ENCODE results near the gene FBXO11.

The FBXO11 gene

GRCh38 chr2:47849368-47849767 lies 56.9 kb downstream of the FBXO11 start:
- no peak for DNase-seq

DNA sequence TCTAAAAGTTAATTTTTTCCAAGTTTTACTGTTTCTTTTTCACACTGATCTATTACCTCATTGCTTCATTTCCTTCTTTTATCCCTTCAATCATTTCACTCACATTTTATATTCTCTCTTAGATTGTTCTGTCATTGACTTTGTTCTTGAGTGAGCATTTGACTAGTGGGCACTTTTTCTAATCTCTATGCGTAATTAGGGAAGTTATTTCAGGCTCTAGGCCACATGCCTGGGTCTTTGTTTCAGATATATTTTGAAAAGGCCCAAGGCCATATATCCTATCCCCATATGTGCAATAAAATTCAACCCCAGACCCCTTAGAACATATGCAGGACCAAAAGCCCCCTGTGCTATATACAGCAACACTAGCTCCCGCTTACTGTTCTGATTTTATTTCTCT lies 62.1 kb downstream of the FBXO11 start:
- DNase-seq, result no peak

DNA sequence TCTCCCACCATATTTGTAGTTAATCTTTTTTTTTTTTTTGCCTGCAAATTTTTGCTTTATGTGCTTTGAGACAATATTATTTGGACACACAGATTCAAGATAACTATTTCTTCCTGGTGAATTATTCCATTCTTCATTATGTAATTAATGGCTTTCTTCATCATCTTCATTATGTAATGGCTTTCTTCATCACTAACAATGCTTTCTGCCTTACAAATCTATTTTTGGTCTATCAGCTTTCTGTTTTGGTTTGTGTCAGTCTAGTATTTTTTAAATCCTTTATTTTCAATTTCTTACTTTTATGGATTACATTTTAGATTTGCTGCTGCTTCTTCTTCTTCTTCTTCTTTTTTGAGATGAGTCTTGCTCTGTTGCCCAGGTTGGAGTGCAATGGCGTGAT lies 62.9 kb downstream of the FBXO11 start:
- DNase-seq, result no peak

- DNase-seq, result no peak
These were observed 63.5 kb downstream of the FBXO11 start for GRCh38 chr2:47842846-47843245.

DNA sequence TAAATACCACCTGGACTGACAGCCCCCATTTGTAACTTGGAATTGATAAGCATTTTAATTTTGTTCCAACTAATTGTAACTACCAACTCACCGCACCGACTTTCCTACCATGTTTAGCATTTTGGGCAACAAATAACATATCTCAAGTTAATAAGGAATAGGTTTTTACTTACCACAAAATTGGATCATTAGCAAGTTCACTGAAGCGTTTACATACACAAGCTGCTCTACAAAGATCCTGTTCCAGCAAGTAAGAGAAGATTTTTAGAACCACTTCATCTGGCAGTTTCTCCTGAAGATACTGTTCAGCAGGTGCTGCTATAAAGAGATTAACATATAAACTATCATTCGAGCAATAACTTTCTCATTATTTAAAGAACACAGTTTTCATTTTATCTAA lies 67.6 kb downstream of the FBXO11 start:
- no peak for DNase-seq

DNA sequence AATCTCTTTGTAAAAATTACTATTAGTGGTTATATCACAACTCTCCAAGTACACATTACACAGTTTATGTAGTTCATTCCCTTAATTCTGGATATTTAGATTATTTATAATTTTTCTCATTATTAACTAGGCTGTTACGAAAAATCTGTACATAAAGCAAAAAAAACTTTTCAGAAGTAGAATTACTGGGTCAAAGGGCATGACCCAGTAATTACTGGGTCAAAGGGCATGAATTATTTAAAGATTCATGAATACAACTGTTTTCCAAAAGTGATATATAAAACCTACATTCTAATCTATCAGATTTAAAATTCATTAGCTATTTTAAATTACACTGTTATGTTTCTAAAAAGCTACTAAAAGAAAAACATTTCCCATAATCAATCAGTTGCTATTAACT lies 68.0 kb downstream of the FBXO11 start:
- DNase-seq, result no peak

GRCh38 chr2:47833516-47833968 lies 72.8 kb downstream of the FBXO11 start:
- no peak for DNase-seq

DNA sequence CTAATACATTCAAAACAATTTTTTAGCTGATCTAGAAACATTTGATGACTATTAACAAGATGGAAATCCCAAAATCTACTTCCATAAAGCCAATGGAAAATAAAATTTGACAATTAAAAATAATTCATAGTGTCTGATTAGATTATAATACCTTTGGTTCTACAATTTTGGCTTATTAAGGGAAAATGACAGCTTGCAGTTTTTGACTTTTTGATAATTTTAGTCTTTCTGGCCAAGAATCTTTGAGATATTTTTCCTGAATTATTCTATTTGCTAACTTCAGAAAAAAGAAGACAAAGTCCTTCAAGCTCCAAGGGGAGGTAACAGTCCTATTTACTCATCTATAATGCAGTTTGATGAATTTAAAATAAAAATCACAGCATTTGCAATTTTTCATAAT lies 83.8 kb downstream of the FBXO11 start:
- DNase-seq, result no peak

GRCh38 chr2:47819834-47820233 lies 86.5 kb downstream of the FBXO11 start:
- DNase-seq, result no peak

DNA sequence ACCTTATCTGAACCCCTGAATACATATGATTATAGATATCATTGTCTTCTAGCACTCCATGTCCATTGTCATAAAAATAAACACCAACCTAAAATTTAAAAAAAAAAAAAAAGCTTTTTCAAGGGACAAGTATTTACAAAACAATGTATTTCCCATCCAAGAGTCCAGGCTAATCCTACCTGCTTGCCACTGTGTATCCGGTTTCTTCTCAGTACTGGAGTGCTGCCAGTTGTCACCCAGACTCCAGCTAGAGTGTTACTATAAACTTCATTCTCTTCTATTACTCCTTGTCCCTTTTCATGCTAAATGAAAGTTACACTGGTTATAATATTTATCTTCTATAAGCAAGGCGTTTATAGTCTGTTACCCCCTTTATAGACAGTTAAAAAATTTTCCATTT lies 87.5 kb downstream of the FBXO11 start:
- no peak for DNase-seq

DNA sequence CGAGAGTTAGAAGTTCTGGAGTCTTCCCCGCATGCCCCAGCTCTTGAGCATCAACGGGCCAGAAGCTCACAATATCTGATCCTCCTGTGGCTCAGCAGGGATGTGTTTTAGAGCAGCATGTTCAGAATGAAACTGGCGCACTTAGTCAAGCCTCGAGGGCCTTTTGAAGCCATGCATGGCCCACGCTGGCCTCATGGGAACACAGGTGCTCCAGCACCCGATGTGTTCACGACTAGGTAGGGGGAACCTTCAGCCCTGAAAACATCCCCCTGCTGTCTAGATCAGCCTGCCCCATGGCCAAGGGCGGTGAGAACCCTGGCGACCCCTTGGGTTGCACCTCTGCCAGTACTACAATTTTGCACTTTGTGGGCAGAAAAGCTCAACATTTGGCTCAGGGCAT lies 90.5 kb downstream of the FBXO11 start:
- DNase-seq, result no peak

GRCh38 chr2:47811668-47812067 lies 94.6 kb downstream of the FBXO11 start:
- no peak for DNase-seq

DNA sequence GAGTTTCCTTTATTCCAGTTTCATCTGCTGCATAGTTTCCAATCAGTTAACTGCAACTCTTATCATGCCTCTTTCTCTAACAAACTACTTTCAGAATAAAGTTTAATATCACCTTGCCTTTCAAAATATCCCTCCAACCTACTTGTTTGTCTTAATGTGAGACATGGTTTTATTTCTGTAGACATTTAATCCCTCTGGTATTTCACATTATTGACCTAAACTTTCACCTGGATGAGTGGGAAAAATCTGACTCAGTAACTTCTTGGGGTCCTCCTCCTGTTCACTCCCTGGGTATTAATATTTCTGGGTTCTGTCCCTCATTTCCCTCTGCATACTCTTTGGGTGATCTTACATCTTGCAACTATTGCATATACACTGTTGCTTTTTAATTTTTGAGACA lies 95.4 kb downstream of the FBXO11 start:
- DNase-seq, result no peak

DNA sequence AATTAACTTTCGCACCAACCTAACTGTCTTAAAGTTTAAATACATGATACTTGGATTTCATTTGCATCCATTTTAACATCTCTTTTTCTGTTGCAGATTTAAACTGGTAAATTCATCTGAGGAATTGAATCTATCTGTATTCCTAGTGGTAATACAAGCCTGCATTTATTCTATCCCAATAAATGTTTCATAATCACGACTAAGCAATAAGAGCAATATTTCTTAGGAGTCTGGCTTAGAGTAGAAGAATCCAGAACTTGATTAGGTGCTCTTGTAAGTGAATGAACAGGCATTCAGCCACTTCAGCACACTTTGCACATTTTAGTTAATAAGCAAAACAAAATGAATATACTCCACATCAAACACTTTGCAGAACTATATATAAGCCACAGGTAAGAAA lies 96.4 kb downstream of the FBXO11 start:
- DNase-seq, result no peak

- DNase-seq, result no peak
These were observed 97.7 kb downstream of the FBXO11 start for GRCh38 chr2:47808614-47809013.

- DNase-seq, result no peak
These were observed 100.4 kb downstream of the FBXO11 start for GRCh38 chr2:47805850-47806249.

DNA sequence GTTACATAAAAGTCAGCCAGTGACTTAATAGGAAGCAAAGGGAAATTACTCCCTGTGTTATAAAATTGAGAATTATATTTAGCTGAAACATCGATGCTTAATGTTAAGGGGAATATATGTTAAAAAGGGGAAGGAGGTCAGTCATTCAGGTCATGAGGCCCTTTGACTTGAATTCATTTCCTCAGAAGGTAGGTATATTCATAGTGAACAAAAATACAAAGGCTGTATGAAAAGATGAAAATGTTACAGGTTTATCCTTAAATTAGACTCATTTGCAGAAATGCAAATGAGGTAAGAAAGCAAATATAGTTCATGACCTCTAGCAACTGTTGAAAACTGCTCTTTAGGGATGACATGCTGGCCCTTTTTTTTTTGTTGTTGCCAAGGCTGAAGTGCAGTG lies 102.5 kb downstream of the FBXO11 start:
- DNase-seq, result no peak

GRCh38 chr2:47803363-47803762 lies 102.9 kb downstream of the FBXO11 start:
- DNase-seq, result no peak

- no peak for DNase-seq
These were observed 105.2 kb downstream of the FBXO11 start for GRCh38 chr2:47801118-47801517.

DNA sequence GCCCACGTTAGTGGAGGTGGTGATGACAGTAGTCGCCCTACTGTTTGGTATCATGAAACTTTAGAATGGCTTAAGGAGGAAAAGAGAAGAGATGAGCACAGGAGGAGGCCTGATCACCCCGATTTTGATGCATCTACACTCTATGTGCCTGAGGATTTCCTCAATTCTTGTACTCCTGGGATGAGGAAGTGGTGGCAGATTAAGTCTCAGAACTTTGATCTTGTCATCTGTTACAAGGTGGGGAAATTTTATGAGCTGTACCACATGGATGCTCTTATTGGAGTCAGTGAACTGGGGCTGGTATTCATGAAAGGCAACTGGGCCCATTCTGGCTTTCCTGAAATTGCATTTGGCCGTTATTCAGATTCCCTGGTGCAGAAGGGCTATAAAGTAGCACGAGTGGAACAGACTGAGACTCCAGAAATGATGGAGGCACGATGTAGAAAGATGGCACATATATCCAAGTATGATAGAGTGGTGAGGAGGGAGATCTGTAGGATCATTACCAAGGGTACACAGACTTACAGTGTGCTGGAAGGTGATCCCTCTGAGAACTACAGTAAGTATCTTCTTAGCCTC lies 107.2 kb downstream of the FBXO11 start:
- DNase-seq, result no peak

DNA sequence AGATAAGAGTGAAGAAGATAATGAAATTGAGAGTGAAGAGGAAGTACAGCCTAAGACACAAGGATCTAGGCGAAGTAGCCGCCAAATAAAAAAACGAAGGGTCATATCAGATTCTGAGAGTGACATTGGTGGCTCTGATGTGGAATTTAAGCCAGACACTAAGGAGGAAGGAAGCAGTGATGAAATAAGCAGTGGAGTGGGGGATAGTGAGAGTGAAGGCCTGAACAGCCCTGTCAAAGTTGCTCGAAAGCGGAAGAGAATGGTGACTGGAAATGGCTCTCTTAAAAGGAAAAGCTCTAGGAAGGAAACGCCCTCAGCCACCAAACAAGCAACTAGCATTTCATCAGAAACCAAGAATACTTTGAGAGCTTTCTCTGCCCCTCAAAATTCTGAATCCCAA lies 107.7 kb downstream of the FBXO11 start:
- DNase-seq, result no peak

GRCh38 chr2:47796090-47796697 lies 110.1 kb downstream of the FBXO11 start:
- no peak for DNase-seq

DNA sequence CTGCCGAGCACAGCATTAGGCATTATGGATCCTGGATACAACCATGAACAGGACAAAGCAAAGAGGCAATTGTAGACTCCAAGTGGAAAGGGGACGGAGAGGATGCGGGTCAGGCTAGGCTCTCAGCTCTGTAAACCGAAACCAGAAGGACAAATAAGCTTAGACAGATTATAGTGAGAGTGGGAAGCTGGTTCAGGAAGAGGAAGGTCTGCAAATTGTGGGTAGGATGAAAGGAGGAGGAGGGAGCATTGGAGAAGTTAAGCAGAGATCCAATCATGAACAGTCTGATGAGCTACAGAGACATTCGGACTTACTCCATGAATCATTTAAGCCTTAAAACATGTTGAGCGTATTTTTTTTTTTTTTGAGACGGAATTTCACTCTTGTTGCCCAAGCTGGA lies 120.3 kb downstream of the FBXO11 start:
- DNase-seq, result no peak

DNA sequence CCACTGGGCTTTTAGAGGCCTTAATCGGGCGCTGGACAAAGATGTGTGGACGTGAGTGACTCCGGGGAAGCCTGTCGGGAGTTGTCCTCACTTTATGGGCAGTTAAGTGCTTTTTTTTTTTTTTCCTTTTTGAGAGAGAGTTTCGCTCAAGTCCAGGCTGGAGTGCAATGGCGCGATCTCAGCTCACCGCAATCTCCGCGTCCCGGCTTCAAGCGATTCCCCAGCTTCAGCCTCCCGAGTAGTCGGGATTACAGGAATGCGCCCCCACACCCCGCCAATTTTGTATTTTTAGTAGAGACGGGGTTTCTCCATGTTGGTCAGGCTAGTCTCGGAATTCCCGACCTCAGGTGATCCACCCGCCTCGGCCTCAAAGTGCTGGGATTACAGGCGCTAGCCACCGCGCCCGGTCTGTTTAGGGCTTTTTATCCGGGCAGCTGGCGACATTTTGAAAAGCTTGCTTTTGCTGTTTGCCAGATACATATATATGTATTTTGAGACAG lies 121.9 kb downstream of the FBXO11 start:
- DNase-seq, result no peak

All from stimulated activated naive CD4-positive, alpha-beta T cell treated with Interleukin-2 at 50 U/mL for 16 hours (primary cell).